Glomerular visceral epithelial cell (primary cell): ENCODE data around the gene MYO16.

ENCODE experiments used
- DNase-seq: peaks from one replicate; pipeline ENCODE4 v3.0.0-alpha.2; 2016; ENCODE audit errors: extremely low spot score

Gene MYO16

GRCh38 chr13:109233293-109233692, 603.9 kb downstream of the MYO16 start:
- DNase-seq, result no peak

- no peak for DNase-seq
Measured at GRCh38 chr13:109235901-109236300, 606.5 kb downstream of the MYO16 start.

GRCh38 chr13:109241160-109241559, 611.7 kb downstream of the MYO16 start:
- no peak for DNase-seq

- DNase-seq, result peak; percentile 86
Measured at GRCh38 chr13:109243311-109243951, 614.0 kb downstream of the MYO16 start.

GRCh38 chr13:109244566-109244965, 615.2 kb downstream of the MYO16 start:
- DNase-seq, result no peak

GRCh38 chr13:109246001-109246400, 616.6 kb downstream of the MYO16 start:
- no peak for DNase-seq

- no peak for DNase-seq
Measured at GRCh38 chr13:109249780-109250528, 620.5 kb downstream of the MYO16 start.

- no peak for DNase-seq
Measured at GRCh38 chr13:109251956-109252355, 622.5 kb downstream of the MYO16 start.

- DNase-seq, result no peak
Measured at GRCh38 chr13:109253316-109253715, 623.9 kb downstream of the MYO16 start.

- DNase-seq, result no peak
Measured at GRCh38 chr13:109254274-109254673, 624.9 kb downstream of the MYO16 start.

- DNase-seq, result no peak
Measured at GRCh38 chr13:109255141-109255856, 625.9 kb downstream of the MYO16 start.

GRCh38 chr13:109256866-109257760, 627.7 kb downstream of the MYO16 start:
- DNase-seq, result peak; percentile 86
